Endometrial microvascular endothelial cells (primary cell): ENCODE data around the gene NR2F2. TPM values are rescaled to one million over a fixed set of nuclear protein-coding genes. Genes with fewer than 3 reads are reported as not detected.

Experiments used
- in situ Hi-C: cut with HindIII; loops from 2 replicates; pipeline ENCODE4 v1.10.0; 2017; ENCODE audit warnings: low sequenced_read_pairs, low pct_unique_long_range_greater_than_20kb; ENCODE audit errors: inconsistent ontology term
- total RNA-seq: library from RNA; depleted of rRNA; stranded (reverse); fragments of >200 nt; gene quantifications from one replicate; pipeline ENCODE4 v1.2.3, GENCODE V29; 2015; ENCODE audit errors: inconsistent ontology term

NR2F2 gene
- total RNA-seq, 1 donor from 2014 or later = 13.7 TPM

GRCh38 chr15:96328877-96329195 lies 1.7 kb upstream of the NR2F2 start:
- in situ Hi-C loops = loop anchor here (5.0 to 25.0 kb wide), 7 partner anchors 292 to 1667 kb away; no protein-coding TSS in a partner anchor

GRCh38 chr15:96329403-96329981 lies 1.0 kb upstream of the NR2F2 start:
- in situ Hi-C loops = loop anchor here (5.0 to 25.0 kb wide), 7 partner anchors 292 to 1667 kb away; no protein-coding TSS in a partner anchor

- in situ Hi-C loops = loop anchor here (25.0 kb wide), 6 partner anchors 293 to 1668 kb away; no protein-coding TSS in a partner anchor
Measured at GRCh38 chr15:96330064-96330449, 443 bp upstream of the NR2F2 start.

- in situ Hi-C loops = loop anchor here (25.0 kb wide), 6 partner anchors 294 to 1669 kb away; no protein-coding TSS in a partner anchor
Measured at GRCh38 chr15:96331144-96331944, 844 bp downstream of the NR2F2 start.

GRCh38 chr15:96331945-96332636 lies 1.6 kb downstream of the NR2F2 start:
- in situ Hi-C loops = loop anchor here (25.0 kb wide), 6 partner anchors 295 to 1670 kb away; no protein-coding TSS in a partner anchor

GRCh38 chr15:96332637-96333121 lies 2.2 kb downstream of the NR2F2 start:
- in situ Hi-C loops = loop anchor here (25.0 kb wide), 6 partner anchors 295 to 1670 kb away; no protein-coding TSS in a partner anchor

- in situ Hi-C loops = loop anchor here (25.0 kb wide), 6 partner anchors 296 to 1671 kb away; no protein-coding TSS in a partner anchor
Measured at GRCh38 chr15:96333131-96334016, 2.9 kb downstream of the NR2F2 start.

GRCh38 chr15:96334017-96334704 lies 3.7 kb downstream of the NR2F2 start:
- in situ Hi-C loops = loop anchor here (25.0 kb wide), 6 partner anchors 297 to 1672 kb away; no protein-coding TSS in a partner anchor

- in situ Hi-C loops = loop anchor here (5.0 to 25.0 kb wide), 7 partner anchors 298 to 1673 kb away; no protein-coding TSS in a partner anchor
Measured at GRCh38 chr15:96334705-96335410, 4.4 kb downstream of the NR2F2 start.

- in situ Hi-C loops = loop anchor here (5.0 to 25.0 kb wide), 7 partner anchors 298 to 1673 kb away; no protein-coding TSS in a partner anchor
Measured at GRCh38 chr15:96335411-96336024, 5.0 kb downstream of the NR2F2 start.

- in situ Hi-C loops = loop anchor here (5.0 to 25.0 kb wide), 7 partner anchors 299 to 1674 kb away; no protein-coding TSS in a partner anchor
Measured at GRCh38 chr15:96336108-96336595, 5.7 kb downstream of the NR2F2 start.

GRCh38 chr15:96336596-96337364 lies 6.3 kb downstream of the NR2F2 start:
- in situ Hi-C loops = loop anchor here (5.0 to 25.0 kb wide), 7 partner anchors 299 to 1674 kb away; no protein-coding TSS in a partner anchor

GRCh38 chr15:96337365-96338023 lies 7.0 kb downstream of the NR2F2 start:
- in situ Hi-C loops = loop anchor here (5.0 to 25.0 kb wide), 7 partner anchors 300 to 1675 kb away; no protein-coding TSS in a partner anchor

GRCh38 chr15:96338074-96338765 lies 7.7 kb downstream of the NR2F2 start:
- in situ Hi-C loops = loop anchor here (5.0 to 25.0 kb wide), 7 partner anchors 301 to 1676 kb away; no protein-coding TSS in a partner anchor
